NK-92 (cell line): ENCODE measurements around the gene PRDX2.
"Not testable (repeated sequence)": the region's sequence is repeated elsewhere in the genome, so short reads cannot be mapped to it uniquely, and the experiment has no call there.

Experiments used
- DNase-seq: peaks from one replicate; lab custom pipeline; 2025; ENCODE audit not compliant: unreplicated experiment; lab: John Stamatoyannopoulos, UW

Gene PRDX2

GRCh38 chr19:12801466-12802266, at the start of gene PRDX2, which contains the start of gene THSD8:
TSS of gene PRDX2 (minus strand) at chr19:12801800. CDS start at chr19:12801261, 539 bp downstream.
TSS of gene THSD8 (plus strand) at chr19:12802069. CDS start at chr19:12802072, 3 bp downstream.
- no peak for DNase-seq

GRCh38 chr19:12847159-12848139, 45.8 kb upstream of the PRDX2 start:
- DNase-seq = no peak

GRCh38 chr19:12846613-12847012, 45.0 kb upstream of the PRDX2 start:
- not testable (repeated sequence) for DNase-seq

- no peak for DNase-seq
Observed at GRCh38 chr19:12843999-12844732, 42.6 kb upstream of the PRDX2 start.

GRCh38 chr19:12843328-12843727, 41.7 kb upstream of the PRDX2 start:
- DNase-seq = no peak

GRCh38 chr19:12842511-12842910, 40.9 kb upstream of the PRDX2 start:
- DNase-seq = no peak

GRCh38 chr19:12841094-12841493, 39.5 kb upstream of the PRDX2 start:
- no peak for DNase-seq

GRCh38 chr19:12840091-12841079, 38.8 kb upstream of the PRDX2 start:
- DNase-seq = no peak

- no peak for DNase-seq
Observed at GRCh38 chr19:12838886-12839756, 37.5 kb upstream of the PRDX2 start.

GRCh38 chr19:12838182-12838885, 36.7 kb upstream of the PRDX2 start, which contains the start of gene MAST1:
TSS of gene MAST1 (plus strand) at chr19:12838515. CDS start at chr19:12838573, 58 bp downstream.
- DNase-seq = no peak

GRCh38 chr19:12837225-12837624, 35.6 kb upstream of the PRDX2 start:
- no peak for DNase-seq

- no peak for DNase-seq
Observed at GRCh38 chr19:12836529-12836863, 34.9 kb upstream of the PRDX2 start.

- DNase-seq = no peak
Observed at GRCh38 chr19:12834976-12835757, 33.6 kb upstream of the PRDX2 start.

- no peak for DNase-seq
Observed at GRCh38 chr19:12834566-12834943, 33.0 kb upstream of the PRDX2 start, which contains the start of gene RTBDN. TSS of gene RTBDN (minus strand) at chr19:12834579. CDS start at chr19:12829979, 4,600 bp downstream.

GRCh38 chr19:12833738-12834565, 32.4 kb upstream of the PRDX2 start:
- no peak for DNase-seq

GRCh38 chr19:12833418-12833737, 31.8 kb upstream of the PRDX2 start:
- no peak for DNase-seq

- no peak for DNase-seq
Observed at GRCh38 chr19:12828494-12828893, 26.9 kb upstream of the PRDX2 start.
